PC-9 (cell line): ENCODE measurements around the gene CCDC9B. TPM values are rescaled to one million over a fixed set of nuclear protein-coding genes. Genes with fewer than 3 reads are reported as not detected.

Experiments used
- BruUV-seq: library from RNA; stranded (reverse); fragments of 400-500 nt; replicated peaks from 2 replicates; lab custom pipeline; 2021; lab: Mats Ljungman, UMichigan
- CTCF ChIA-PET: fragments of 300-600 bp; sonication (Branson Sonifier 250); formaldehyde crosslinking; loops from one replicate; lab custom pipeline; 2022; ENCODE audit warnings: antibody characterized with exemption; lab: Charles Lee
- POLR2A ChIA-PET: fragments of 300-600 bp; sonication (Branson Sonifier 250); formaldehyde crosslinking; loops from one replicate; lab custom pipeline; 2022; ENCODE audit warnings: antibody characterized with exemption; ENCODE audit not compliant: unreplicated experiment; lab: Charles Lee
- DNase-seq, 2 experiments: peaks; one replicate each; pipeline versions ENCODE4 v3.0.0 to v3.0.0-alpha.2; 2015 to 2022; ENCODE audit warnings: mixed read lengths in 1 of 2
- H2AFZ ChIP-seq: fragments of 200-600 bp; sonication (generic); 2 replicates; pipeline ENCODE4 v1.8.1; 2017; ENCODE audit warnings: antibody characterized with exemption
- H3F3A ChIP-seq: fragments of 200-600 bp; sonication (generic); 2 replicates; pipeline ENCODE4 v1.8.1; 2017; ENCODE audit warnings: antibody characterized with exemption, mild to moderate bottlenecking, low read depth; ENCODE audit not compliant: insufficient read depth
- H3K27ac ChIP-seq: fragments of 200-600 bp; sonication (generic); 2 replicates; pipeline ENCODE4 v1.6.1; 2016; ENCODE audit warnings: mixed run types
- H3K27me3 ChIP-seq: fragments of 200-600 bp; sonication (generic); 2 replicates; pipeline ENCODE4 v1.6.1; 2016; ENCODE audit warnings: low read depth, mixed run types; ENCODE audit not compliant: insufficient read depth
- H3K36me3 ChIP-seq: fragments of 200-600 bp; sonication (generic); 2 replicates; pipeline ENCODE4 v1.6.1; 2016; ENCODE audit warnings: low read depth, mixed run types
- H3K4me1 ChIP-seq: fragments of 200-600 bp; sonication (generic); replicated peaks from 2 replicates; pipeline ENCODE4 v1.6.1; 2016; ENCODE audit warnings: mixed run types; ENCODE audit not compliant: insufficient read depth
- H3K4me2 ChIP-seq: fragments of 200-600 bp; sonication (generic); 2 replicates; pipeline ENCODE4 v1.6.1; 2017; ENCODE audit warnings: mixed run types
- H3K4me3 ChIP-seq: fragments of 200-600 bp; sonication (generic); 2 replicates; pipeline ENCODE4 v1.6.1; 2016; ENCODE audit warnings: mixed run types
- H3K79me2 ChIP-seq: fragments of 200-600 bp; sonication (generic); 2 replicates; pipeline ENCODE4 v1.6.1; 2017; ENCODE audit warnings: low read depth, mixed run types
- H3K9me2 ChIP-seq: fragments of 200-600 bp; sonication (generic); 2 replicates; pipeline ENCODE4 v1.8.1; 2017; ENCODE audit warnings: mild to moderate bottlenecking; ENCODE audit not compliant: insufficient read depth
- H3K9me3 ChIP-seq: fragments of 200-600 bp; sonication (generic); 2 replicates; pipeline ENCODE4 v1.8.1; 2016; ENCODE audit warnings: low read depth; ENCODE audit not compliant: insufficient read depth
- H4K20me1 ChIP-seq: fragments of 200-600 bp; sonication (generic); 2 replicates; pipeline ENCODE4 v1.8.1; 2017; ENCODE audit not compliant: insufficient read depth
- EZH2 ChIP-seq: fragments of 200-600 bp; sonication (generic); IDR thresholded peaks from 2 replicates; pipeline ENCODE4 v1.8.0; 2017; ENCODE audit warnings: antibody characterized with exemption, low read depth
- intact Hi-C: fragments of 100-400 bp; cut with micrococcal nuclease; formaldehyde crosslinking; loops from one replicate; pipeline ENCODE4 v1.10.0; 2022; ENCODE audit not compliant: unreplicated experiment
- total RNA-seq: library from RNA; stranded (reverse); gene quantifications from 2 replicates; pipeline ENCODE4 v1.2.3, GENCODE V29; 2021
- TF ChIP-seq, protein P1 (sequence below): fragments of 200-600 bp; sonication (generic); conservative IDR thresholded peaks from 2 replicates; pipeline ENCODE4 v1.6.1; 2017; ENCODE audit warnings: mixed run types, antibody characterized with exemption, mild to moderate bottlenecking, moderate library complexity

CCDC9B gene
- total RNA-seq, 1 experiment from 2014 or later = 141 TPM

DNA sequence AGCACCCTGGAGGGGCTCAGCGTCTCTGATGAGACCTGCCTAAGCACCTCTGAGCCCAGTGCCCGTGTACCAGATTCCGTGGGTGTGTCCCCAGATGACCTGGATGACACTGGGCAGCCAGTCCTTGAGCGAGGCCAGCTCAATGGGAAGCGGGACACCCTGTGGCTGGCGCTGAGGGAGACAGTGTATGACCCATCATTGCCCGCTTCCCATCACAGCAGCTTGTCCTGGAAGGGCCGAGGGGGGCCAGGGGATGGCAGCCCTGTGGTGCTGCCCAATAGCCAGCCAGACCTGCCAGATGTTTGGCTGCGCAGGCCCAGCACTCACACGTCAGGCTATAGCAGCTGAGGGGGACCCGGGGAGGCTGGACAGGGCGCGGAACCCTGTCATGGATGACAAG is 29.2 kb upstream of the CCDC9B start:
- intact Hi-C loops = loop anchor here (2.0 kb wide), 1 partner anchor 91 kb away; no protein-coding TSS in a partner anchor
- no peaks in the 10 kb centered on the region for H3F3A ChIP-seq
- CTCF ChIA-PET = interaction anchor here (0.6 kb wide), 1 partner anchor 248 kb away, joined by 3 read pairs; no protein-coding TSS in a partner anchor
- POLR2A ChIA-PET = no interaction called here
- H3K9me2 ChIP-seq = no peaks in the 10 kb centered on the region
- H3K4me2 ChIP-seq = no peak overlapping the region
- H3K27me3 ChIP-seq = no peaks in the 10 kb centered on the region
- no peak overlapping the region for H2AFZ ChIP-seq
- BruUV-seq = no TSS peak
- H3K36me3 ChIP-seq = no peaks in the 10 kb centered on the region
- DNase-seq = no peak
- no peaks in the 10 kb centered on the region for H3K79me2 ChIP-seq
- H3K4me3 ChIP-seq = no peak overlapping the region
- no peaks in the 10 kb centered on the region for H3K4me1 ChIP-seq
- no peaks in the 10 kb centered on the region for H4K20me1 ChIP-seq
- no peaks in the 10 kb centered on the region for H3K9me3 ChIP-seq
- no peak for TF ChIP-seq EZH2
- TF ChIP-seq, protein P1, sequence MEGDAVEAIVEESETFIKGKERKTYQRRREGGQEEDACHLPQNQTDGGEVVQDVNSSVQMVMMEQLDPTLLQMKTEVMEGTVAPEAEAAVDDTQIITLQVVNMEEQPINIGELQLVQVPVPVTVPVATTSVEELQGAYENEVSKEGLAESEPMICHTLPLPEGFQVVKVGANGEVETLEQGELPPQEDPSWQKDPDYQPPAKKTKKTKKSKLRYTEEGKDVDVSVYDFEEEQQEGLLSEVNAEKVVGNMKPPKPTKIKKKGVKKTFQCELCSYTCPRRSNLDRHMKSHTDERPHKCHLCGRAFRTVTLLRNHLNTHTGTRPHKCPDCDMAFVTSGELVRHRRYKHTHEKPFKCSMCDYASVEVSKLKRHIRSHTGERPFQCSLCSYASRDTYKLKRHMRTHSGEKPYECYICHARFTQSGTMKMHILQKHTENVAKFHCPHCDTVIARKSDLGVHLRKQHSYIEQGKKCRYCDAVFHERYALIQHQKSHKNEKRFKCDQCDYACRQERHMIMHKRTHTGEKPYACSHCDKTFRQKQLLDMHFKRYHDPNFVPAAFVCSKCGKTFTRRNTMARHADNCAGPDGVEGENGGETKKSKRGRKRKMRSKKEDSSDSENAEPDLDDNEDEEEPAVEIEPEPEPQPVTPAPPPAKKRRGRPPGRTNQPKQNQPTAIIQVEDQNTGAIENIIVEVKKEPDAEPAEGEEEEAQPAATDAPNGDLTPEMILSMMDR = no peak
- no peak overlapping the region for H3K27ac ChIP-seq

DNA sequence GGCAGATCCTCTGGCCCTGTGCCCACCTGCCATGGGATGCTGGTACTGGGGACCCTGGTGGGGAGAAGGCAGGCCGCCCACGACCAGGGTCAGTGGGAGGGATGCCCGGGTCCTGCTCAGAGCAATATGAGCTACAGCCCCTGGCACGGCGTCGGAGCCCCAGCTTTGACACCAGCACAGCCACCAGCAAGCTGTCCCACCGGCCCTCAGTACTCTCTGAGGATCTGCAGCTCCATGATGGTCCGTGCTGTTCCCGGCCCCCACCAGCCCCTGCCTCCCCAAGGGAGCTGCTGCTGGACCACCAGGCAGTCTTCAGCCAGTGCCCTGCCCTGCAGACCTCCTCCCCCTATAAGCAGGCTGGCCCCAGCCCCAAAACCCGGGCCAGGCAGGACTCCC is 28.7 kb upstream of the CCDC9B start:
- Histone ChIP-seq H3K4me2 (no peak overlapping the region), H3K9me2 (no peaks in the 10 kb centered on the region), H3K4me1 (no peaks in the 10 kb centered on the region), H2AFZ (no peak overlapping the region), H3K9me3 (no peaks in the 10 kb centered on the region), H3F3A (no peaks in the 10 kb centered on the region), H3K27me3 (no peaks in the 10 kb centered on the region), H3K36me3 (no peaks in the 10 kb centered on the region), H3K4me3 (no peak overlapping the region), H3K27ac (no peak overlapping the region), H4K20me1 (no peaks in the 10 kb centered on the region), H3K79me2 (no peaks in the 10 kb centered on the region)
- CTCF ChIA-PET = interaction anchor here (0.5 to 0.6 kb wide), 2 partner anchors 86 to 249 kb away, joined by 3 to 14 read pairs; no protein-coding TSS in a partner anchor
- TF ChIP-seq EZH2 = no peak
- TF ChIP-seq, protein P1 = no peak
- POLR2A ChIA-PET = no interaction called here
- BruUV-seq = no TSS peak
- no peak for DNase-seq
- intact Hi-C loops = loop anchor here (2.0 kb wide), 1 partner anchor 91 kb away; no protein-coding TSS in a partner anchor

DNA sequence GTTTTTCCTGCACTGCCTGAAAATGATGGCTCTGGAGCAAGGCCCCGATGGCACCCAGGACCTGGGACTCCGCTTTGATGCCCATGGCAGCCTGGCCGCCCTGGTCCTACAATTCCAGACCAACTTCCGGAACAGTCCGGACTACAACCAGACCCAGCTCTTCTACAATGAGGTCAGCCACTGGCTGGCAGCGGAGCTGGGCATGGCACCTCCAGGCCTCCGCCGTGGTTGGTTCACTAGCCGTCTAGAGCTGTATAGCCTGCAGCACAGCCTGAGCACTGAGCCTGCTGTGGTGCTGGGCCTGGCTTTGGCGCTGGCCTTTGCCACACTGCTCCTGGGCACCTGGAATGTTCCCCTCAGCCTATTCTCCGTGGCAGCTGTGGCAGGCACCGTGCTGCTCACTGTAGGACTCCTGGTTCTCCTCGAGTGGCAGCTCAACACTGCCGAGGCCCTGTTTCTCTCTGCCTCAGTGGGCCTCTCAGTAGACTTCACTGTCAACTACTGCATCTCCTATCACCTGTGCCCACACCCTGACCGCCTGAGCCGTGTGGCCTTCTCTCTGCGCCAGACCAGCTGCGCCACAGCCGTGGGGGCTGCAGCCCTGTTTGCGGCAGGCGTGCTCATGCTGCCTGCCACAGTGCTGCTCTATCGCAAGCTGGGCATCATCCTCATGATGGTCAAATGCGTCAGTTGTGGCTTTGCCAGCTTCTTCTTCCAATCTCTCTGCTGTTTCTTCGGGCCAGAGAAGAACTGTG is 28.2 kb upstream of the CCDC9B start:
- Histone ChIP-seq H3K4me1 (no peaks in the 10 kb centered on the region), H3K4me2 (no peak overlapping the region), H3K9me3 (no peaks in the 10 kb centered on the region), H3K9me2 (no peaks in the 10 kb centered on the region), H3K4me3 (no peak overlapping the region), H4K20me1 (no peaks in the 10 kb centered on the region), H3K27me3 (no peaks in the 10 kb centered on the region), H3K36me3 (no peaks in the 10 kb centered on the region), H3F3A (no peaks in the 10 kb centered on the region), H3K27ac (no peak overlapping the region), H2AFZ (no peak overlapping the region), H3K79me2 (no peaks in the 10 kb centered on the region)
- DNase-seq = no peak
- POLR2A ChIA-PET = no interaction called here
- intact Hi-C loops = loop anchor here (1.0 to 2.0 kb wide), 4 partner anchors 30 to 90 kb away; no protein-coding TSS in a partner anchor
- BruUV-seq = no TSS peak
- CTCF ChIA-PET = interaction anchor here (0.5 kb wide), 1 partner anchor 85 kb away, joined by 14 read pairs; no protein-coding TSS in a partner anchor
- TF ChIP-seq, protein P1 = no peak
- TF ChIP-seq EZH2 = no peak
